NT2/D1 (cell line): Measurements from ENCODE around the gene ROBO1.

Experiments
- DNase-seq: peaks from one replicate; pipeline ENCODE4 v3.0.0-alpha.2; 2011; ENCODE audit warnings: low read depth, low spot score
- H3K27me3 ChIP-seq: 2 replicates; pipeline ENCODE4 v1.6.0; 2011; ENCODE audit warnings: mild to moderate bottlenecking; ENCODE audit not compliant: insufficient read length, insufficient read depth
- H3K36me3 ChIP-seq: 2 replicates; pipeline ENCODE4 v1.6.1; 2011; ENCODE audit warnings: mild to moderate bottlenecking, low read length, mixed read lengths; ENCODE audit not compliant: insufficient read depth, insufficient read length
- H3K4me1 ChIP-seq: 2 replicates; pipeline ENCODE4 v1.5.1; 2011; ENCODE audit not compliant: insufficient read depth, insufficient read length
- H3K4me3 ChIP-seq: 2 replicates; pipeline ENCODE4 v1.5.1; 2011; ENCODE audit warnings: low read depth; ENCODE audit not compliant: insufficient read length
- H3K9ac ChIP-seq: 2 replicates; pipeline ENCODE4 v1.6.0; 2011; ENCODE audit warnings: low read depth; ENCODE audit not compliant: insufficient read length
- H3K9me3 ChIP-seq: 2 replicates; pipeline ENCODE4 v1.5.1; 2011; ENCODE audit warnings: mild to moderate bottlenecking, low read length; ENCODE audit not compliant: insufficient read depth
- SUZ12 ChIP-seq: IDR thresholded peaks from 2 replicates; pipeline ENCODE4 v1.6.1; 2011; ENCODE audit not compliant: insufficient read length, insufficient read depth; ENCODE audit errors: extremely low read depth
- YY1 ChIP-seq: IDR thresholded peaks from 2 replicates; pipeline ENCODE4 v1.6.1; 2011; ENCODE audit not compliant: insufficient read length, insufficient read depth
- ZNF274 ChIP-seq: IDR thresholded peaks from 2 replicates; pipeline ENCODE4 v1.6.1; 2011; ENCODE audit warnings: mild to moderate bottlenecking, low read depth, low read length

ROBO1 gene

GRCh38 chr3:79467721-79468120 is 300.1 kb downstream of the ROBO1 start:
- DNase-seq: peak; percentile 32
- Histone ChIP-seq H3K4me1 (no peaks in the 10 kb centered on the region), H3K9me3 (no peaks in the 10 kb centered on the region), H3K9ac (no peak overlapping the region), H3K36me3 (no peaks in the 10 kb centered on the region), H3K27me3 (no peaks in the 10 kb centered on the region), H3K4me3 (no peak overlapping the region)
- no peak for TF ChIP-seq SUZ12
- no peak for TF ChIP-seq ZNF274
- TF ChIP-seq YY1: no peak

GRCh38 chr3:79461129-79461792 is 306.5 kb downstream of the ROBO1 start:
- no peaks in the 10 kb centered on the region for H3K36me3 ChIP-seq
- no peak for TF ChIP-seq ZNF274
- no peak for TF ChIP-seq YY1
- no peak for TF ChIP-seq SUZ12
- no peaks in the 10 kb centered on the region for H3K4me1 ChIP-seq
- no peak overlapping the region for H3K4me3 ChIP-seq
- no peaks in the 10 kb centered on the region for H3K9me3 ChIP-seq
- no peak for DNase-seq
- H3K9ac ChIP-seq: no peak overlapping the region
- no peaks in the 10 kb centered on the region for H3K27me3 ChIP-seq

- TF ChIP-seq ZNF274: no peak
- TF ChIP-seq SUZ12: no peak
- no peak for TF ChIP-seq YY1
- Histone ChIP-seq H3K9ac (no peak overlapping the region), H3K9me3 (no peaks in the 10 kb centered on the region), H3K4me1 (no peaks in the 10 kb centered on the region), H3K27me3 (no peaks in the 10 kb centered on the region), H3K4me3 (no peak overlapping the region), H3K36me3 (no peaks in the 10 kb centered on the region)
- DNase-seq: no peak
Measured at GRCh38 chr3:79453600-79453999, 314.2 kb downstream of the ROBO1 start.

GRCh38 chr3:79436387-79436786 is 331.4 kb downstream of the ROBO1 start:
- Histone ChIP-seq H3K4me1 (no peaks in the 10 kb centered on the region), H3K9me3 (no peaks in the 10 kb centered on the region), H3K27me3 (no peaks in the 10 kb centered on the region), H3K9ac (no peak overlapping the region), H3K36me3 (no peaks in the 10 kb centered on the region), H3K4me3 (no peak overlapping the region)
- TF ChIP-seq ZNF274 (no peak), YY1 (no peak), SUZ12 (no peak)
- DNase-seq: no peak

GRCh38 chr3:79427081-79427480 is 340.7 kb downstream of the ROBO1 start:
- TF ChIP-seq SUZ12 (no peak), ZNF274 (no peak), YY1 (no peak)
- H3K27me3 ChIP-seq: no peaks in the 10 kb centered on the region
- no peaks in the 10 kb centered on the region for H3K36me3 ChIP-seq
- no peaks in the 10 kb centered on the region for H3K4me1 ChIP-seq
- no peak for DNase-seq
- no peaks in the 10 kb centered on the region for H3K9me3 ChIP-seq
- H3K4me3 ChIP-seq: no peak overlapping the region
- H3K9ac ChIP-seq: no peak overlapping the region

- no peaks in the 10 kb centered on the region for H3K9me3 ChIP-seq
- no peak for DNase-seq
- no peak overlapping the region for H3K4me3 ChIP-seq
- H3K27me3 ChIP-seq: no peaks in the 10 kb centered on the region
- H3K4me1 ChIP-seq: no peaks in the 10 kb centered on the region
- H3K36me3 ChIP-seq: no peaks in the 10 kb centered on the region
- no peak overlapping the region for H3K9ac ChIP-seq
- TF ChIP-seq YY1 (no peak), ZNF274 (no peak), SUZ12 (no peak)
Measured at GRCh38 chr3:79424811-79425210, 343.0 kb downstream of the ROBO1 start.

GRCh38 chr3:79423417-79423816 is 344.4 kb downstream of the ROBO1 start:
- Histone ChIP-seq H3K27me3 (no peaks in the 10 kb centered on the region), H3K4me1 (no peaks in the 10 kb centered on the region)
- no peak for DNase-seq

More at GRCh38 chr3:79423417-79423816, 344.4 kb downstream of the ROBO1 start:
- no peaks in the 10 kb centered on the region for H3K9me3 ChIP-seq
- no peak overlapping the region for H3K4me3 ChIP-seq
- TF ChIP-seq ZNF274 (no peak), SUZ12 (no peak), YY1 (no peak)
- H3K36me3 ChIP-seq: no peaks in the 10 kb centered on the region
- H3K9ac ChIP-seq: no peak overlapping the region
